Measurements from ENCODE around the gene HNMT. TPM values are rescaled to one million over a fixed set of nuclear protein-coding genes. Genes with fewer than 3 reads are reported as not detected.

Gene HNMT
- total RNA-seq, 1 donor from 2014 or later = not detected

GRCh38 chr2:137940154-137940553 lies 24.1 kb upstream of the HNMT start:
- no peak overlapping the region for H3K27ac Mint-ChIP-seq
- H3K27me3 Mint-ChIP-seq = no peaks in the 10 kb centered on the region
- no peaks in the 10 kb centered on the region for H3K36me3 Mint-ChIP-seq (ENCODE audit: low read depth)
- H3K4me3 Mint-ChIP-seq = no peak overlapping the region
- no peaks in the 10 kb centered on the region for H3K9me3 Mint-ChIP-seq
- no peaks in the 10 kb centered on the region for H3K4me1 Mint-ChIP-seq
- intact Hi-C loops (cut with micrococcal nuclease) = loop anchor here (10.0 kb wide), 1 partner anchor 435 kb away; no protein-coding TSS in a partner anchor
- no peak for DNase-seq

- no peaks in the 10 kb centered on the region for H3K9me3 Mint-ChIP-seq
- intact Hi-C loops (cut with micrococcal nuclease) = loop anchor here (10.0 kb wide), 1 partner anchor 433 kb away; no protein-coding TSS in a partner anchor
- DNase-seq = no peak
- H3K27me3 Mint-ChIP-seq = no peaks in the 10 kb centered on the region
- no peaks in the 10 kb centered on the region for H3K4me1 Mint-ChIP-seq
- no peak overlapping the region for H3K4me3 Mint-ChIP-seq
- H3K36me3 Mint-ChIP-seq (ENCODE audit: low read depth) = no peaks in the 10 kb centered on the region
- no peak overlapping the region for H3K27ac Mint-ChIP-seq
Measured at GRCh38 chr2:137942037-137942832, 22.0 kb upstream of the HNMT start.

- Mint-ChIP-seq H3K27ac (no peak overlapping the region), H3K36me3 (ENCODE audit: low read depth) (no peaks in the 10 kb centered on the region), H3K4me3 (no peak overlapping the region), H3K27me3 (no peaks in the 10 kb centered on the region), H3K9me3 (no peaks in the 10 kb centered on the region), H3K4me1 (no peaks in the 10 kb centered on the region)
- intact Hi-C loops (cut with micrococcal nuclease) = loop anchor here (10.0 kb wide), 1 partner anchor 432 kb away; no protein-coding TSS in a partner anchor
- DNase-seq = no peak
Measured at GRCh38 chr2:137942833-137943677, 21.2 kb upstream of the HNMT start.

GRCh38 chr2:137943678-137944347 lies 20.5 kb upstream of the HNMT start:
- Mint-ChIP-seq H3K27ac (no peak overlapping the region), H3K27me3 (no peaks in the 10 kb centered on the region), H3K4me1 (no peaks in the 10 kb centered on the region), H3K4me3 (no peak overlapping the region), H3K9me3 (no peaks in the 10 kb centered on the region), H3K36me3 (ENCODE audit: low read depth) (no peaks in the 10 kb centered on the region)
- no peak for DNase-seq
- intact Hi-C loops (cut with micrococcal nuclease) = loop anchor here (10.0 kb wide), 1 partner anchor 431 kb away; no protein-coding TSS in a partner anchor

GRCh38 chr2:137944714-137945113 lies 19.6 kb upstream of the HNMT start:
- H3K36me3 Mint-ChIP-seq (ENCODE audit: low read depth) = no peaks in the 10 kb centered on the region
- no peaks in the 10 kb centered on the region for H3K4me1 Mint-ChIP-seq
- no peak for DNase-seq
- no peak overlapping the region for H3K4me3 Mint-ChIP-seq
- intact Hi-C loops (cut with micrococcal nuclease) = loop anchor here (5.0 to 10.0 kb wide), 2 partner anchors 430 to 883 kb away; no protein-coding TSS in a partner anchor
- H3K27me3 Mint-ChIP-seq = no peaks in the 10 kb centered on the region
- no peaks in the 10 kb centered on the region for H3K9me3 Mint-ChIP-seq
- no peak overlapping the region for H3K27ac Mint-ChIP-seq

- intact Hi-C loops (cut with micrococcal nuclease) = loop anchor here (5.0 to 10.0 kb wide), 2 partner anchors 430 to 882 kb away; no protein-coding TSS in a partner anchor
- H3K27me3 Mint-ChIP-seq = no peaks in the 10 kb centered on the region
Measured at GRCh38 chr2:137945229-137945628, 19.0 kb upstream of the HNMT start.

GRCh38 chr2:137946227-137946626 lies 18.0 kb upstream of the HNMT start:
- no peaks in the 10 kb centered on the region for H3K36me3 Mint-ChIP-seq (ENCODE audit: low read depth)
- no peak for DNase-seq
- no peaks in the 10 kb centered on the region for H3K9me3 Mint-ChIP-seq
- intact Hi-C loops (cut with micrococcal nuclease) = loop anchor here (5.0 to 10.0 kb wide), 2 partner anchors 429 to 881 kb away; no protein-coding TSS in a partner anchor
- no peak overlapping the region for H3K4me3 Mint-ChIP-seq
- no peaks in the 10 kb centered on the region for H3K4me1 Mint-ChIP-seq
- H3K27ac Mint-ChIP-seq = no peak overlapping the region
- H3K27me3 Mint-ChIP-seq = no peaks in the 10 kb centered on the region

More at GRCh38 chr2:137945229-137945628, 19.0 kb upstream of the HNMT start:
- Mint-ChIP-seq H3K4me3 (no peak overlapping the region), H3K9me3 (no peaks in the 10 kb centered on the region), H3K36me3 (ENCODE audit: low read depth) (no peaks in the 10 kb centered on the region), H3K27ac (no peak overlapping the region), H3K4me1 (no peaks in the 10 kb centered on the region)
- DNase-seq = no peak

GRCh38 chr2:137947032-137947727 lies 17.1 kb upstream of the HNMT start:
- H3K4me1 Mint-ChIP-seq = peaks cover 6% of the 10 kb centered on the region

GRCh38 chr2:137947728-137948336 lies 16.4 kb upstream of the HNMT start:
- Mint-ChIP-seq H3K27ac (no peak overlapping the region), H3K27me3 (no peaks in the 10 kb centered on the region), H3K4me1 (peaks cover 9% of the 10 kb centered on the region), H3K36me3 (ENCODE audit: low read depth) (no peaks in the 10 kb centered on the region), H3K9me3 (no peaks in the 10 kb centered on the region), H3K4me3 (no peak overlapping the region)
- intact Hi-C loops (cut with micrococcal nuclease) = loop anchor here (5.0 to 10.0 kb wide), 2 partner anchors 427 to 879 kb away; no protein-coding TSS in a partner anchor
- DNase-seq = peak; percentile 67

More at GRCh38 chr2:137947032-137947727, 17.1 kb upstream of the HNMT start:
- Mint-ChIP-seq H3K9me3 (no peaks in the 10 kb centered on the region), H3K36me3 (ENCODE audit: low read depth) (no peaks in the 10 kb centered on the region), H3K27me3 (no peaks in the 10 kb centered on the region), H3K4me3 (no peak overlapping the region), H3K27ac (no peak overlapping the region)
- intact Hi-C loops (cut with micrococcal nuclease) = loop anchor here (5.0 to 10.0 kb wide), 2 partner anchors 428 to 880 kb away; no protein-coding TSS in a partner anchor
- no peak for DNase-seq

GRCh38 chr2:137948894-137949293 lies 15.4 kb upstream of the HNMT start:
- no peaks in the 10 kb centered on the region for H3K9me3 Mint-ChIP-seq
- peaks cover 12% of the 10 kb centered on the region for H3K4me1 Mint-ChIP-seq
- no peak for DNase-seq
- H3K27me3 Mint-ChIP-seq = no peaks in the 10 kb centered on the region
- intact Hi-C loops (cut with micrococcal nuclease) = loop anchor here (5.0 to 10.0 kb wide), 2 partner anchors 426 to 878 kb away; no protein-coding TSS in a partner anchor
- H3K27ac Mint-ChIP-seq = no peak overlapping the region
- H3K36me3 Mint-ChIP-seq (ENCODE audit: low read depth) = no peaks in the 10 kb centered on the region
- no peak overlapping the region for H3K4me3 Mint-ChIP-seq

- peaks cover 12% of the 10 kb centered on the region for H3K4me1 Mint-ChIP-seq
Measured at GRCh38 chr2:137950238-137950637, 14.0 kb upstream of the HNMT start.

GRCh38 chr2:137951586-137951985 lies 12.7 kb upstream of the HNMT start:
- Mint-ChIP-seq H3K27me3 (no peaks in the 10 kb centered on the region), H3K4me1 (peaks cover 12% of the 10 kb centered on the region), H3K9me3 (no peaks in the 10 kb centered on the region), H3K36me3 (ENCODE audit: low read depth) (no peaks in the 10 kb centered on the region), H3K27ac (no peak overlapping the region), H3K4me3 (no peak overlapping the region)
- no peak for DNase-seq
- intact Hi-C loops (cut with micrococcal nuclease) = no loop called here

More at GRCh38 chr2:137950238-137950637, 14.0 kb upstream of the HNMT start:
- Mint-ChIP-seq H3K4me3 (no peak overlapping the region), H3K9me3 (no peaks in the 10 kb centered on the region), H3K27ac (no peak overlapping the region), H3K27me3 (no peaks in the 10 kb centered on the region), H3K36me3 (ENCODE audit: low read depth) (no peaks in the 10 kb centered on the region)
- intact Hi-C loops (cut with micrococcal nuclease) = no loop called here
- no peak for DNase-seq
